HEK293 (cell line): Measurements from ENCODE around the gene NLGN1.

Experiments
- CTCF ChIP-seq: fragments of 450-650 bp; formaldehyde crosslinking; IDR thresholded peaks from 2 replicates; pipeline ENCODE4 v1.5.1; 2016; ENCODE audit warnings: missing biosample characterization, missing genetic modification characterization
- GLI4 ChIP-seq: fragments of 450-650 bp; formaldehyde crosslinking; IDR thresholded peaks from 2 replicates; pipeline ENCODE4 v1.5.1; 2016; ENCODE audit warnings: missing biosample characterization, missing genetic modification characterization
- YY1 ChIP-seq: fragments of 450-650 bp; formaldehyde crosslinking; IDR thresholded peaks from 2 replicates; pipeline ENCODE4 v1.5.1; 2018; ENCODE audit warnings: missing biosample characterization, missing genetic modification characterization
- ZFP3 ChIP-seq: fragments of 450-650 bp; formaldehyde crosslinking; IDR thresholded peaks from 2 replicates; pipeline ENCODE4 v1.5.1; 2016; ENCODE audit warnings: low read depth, missing biosample characterization, missing genetic modification characterization
- ZFP69B ChIP-seq: fragments of 450-650 bp; formaldehyde crosslinking; IDR thresholded peaks from 2 replicates; pipeline ENCODE4 v1.5.1; 2016; ENCODE audit warnings: missing biosample characterization, missing genetic modification characterization
- ZNF133 ChIP-seq: fragments of 450-650 bp; formaldehyde crosslinking; IDR thresholded peaks from 2 replicates; pipeline ENCODE4 v1.5.1; 2016; ENCODE audit warnings: missing biosample characterization, missing genetic modification characterization
- ZNF175 ChIP-seq: fragments of 450-650 bp; formaldehyde crosslinking; IDR thresholded peaks from 2 replicates; pipeline ENCODE4 v1.5.1; 2016; ENCODE audit warnings: missing biosample characterization, missing genetic modification characterization
- ZNF670 ChIP-seq: fragments of 450-650 bp; formaldehyde crosslinking; IDR thresholded peaks from 2 replicates; pipeline ENCODE4 v1.5.1; 2016; ENCODE audit warnings: missing biosample characterization, missing genetic modification characterization, low read depth
- TF ChIP-seq, protein P1 (sequence below): fragments of 450-650 bp; formaldehyde crosslinking; IDR thresholded peaks from 2 replicates; pipeline ENCODE4 v1.5.1; 2016; ENCODE audit warnings: missing biosample characterization, missing genetic modification characterization
- TF ChIP-seq, protein P2 (sequence below): fragments of 450-650 bp; formaldehyde crosslinking; IDR thresholded peaks from 2 replicates; pipeline ENCODE4 v1.5.1; 2016; ENCODE audit warnings: missing biosample characterization, missing genetic modification characterization, low read depth

DNA sequence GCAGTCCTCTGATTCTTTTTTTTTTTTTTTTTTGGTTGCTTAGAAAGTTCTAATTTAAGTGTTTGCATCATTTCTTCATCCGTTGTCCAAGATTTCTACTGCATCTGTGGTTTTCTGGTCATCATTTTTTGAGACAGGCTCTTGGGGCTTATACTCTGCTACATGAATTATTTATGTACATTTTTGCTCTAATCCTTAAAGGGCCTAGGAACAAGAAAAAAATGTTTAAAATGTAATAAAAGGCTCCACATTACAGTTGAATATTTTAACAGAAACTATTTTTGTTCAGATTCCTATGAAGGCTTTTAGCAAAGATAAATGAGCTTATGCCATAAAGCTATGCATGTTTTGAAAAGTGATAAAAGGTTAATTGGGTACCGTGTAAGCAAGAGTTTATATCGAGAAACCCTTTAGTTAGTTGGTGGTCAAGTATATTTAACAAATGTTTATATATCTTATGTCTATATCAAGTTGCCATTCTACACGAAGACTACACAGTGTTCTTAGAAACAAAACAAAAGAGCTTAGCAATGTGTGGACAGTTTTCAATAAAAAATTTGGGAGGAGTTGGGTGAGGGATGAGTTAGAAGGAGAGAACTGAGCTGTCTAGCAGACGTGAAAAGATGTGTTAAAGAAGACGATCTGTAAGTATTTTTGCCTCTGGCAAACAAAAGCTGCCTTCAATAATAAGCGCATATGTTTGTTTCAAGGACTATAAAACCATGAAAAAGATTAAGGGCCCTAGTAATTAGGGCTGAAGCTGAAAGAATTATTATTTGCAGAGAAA, 898.0 kb downstream of the NLGN1 start:
- TF ChIP-seq GLI4 (no peak), CTCF (tag by site-specific recombination) (no peak), ZNF175 (tag by site-specific recombination) (no peak), ZFP3 (no peak), ZNF133 (tag by site-specific recombination) (no peak), ZNF670 (tag by site-specific recombination) (no peak), ZFP69B (tag by site-specific recombination) (no peak), YY1 (tag by site-specific recombination) (no peak)
- TF ChIP-seq, protein P1, sequence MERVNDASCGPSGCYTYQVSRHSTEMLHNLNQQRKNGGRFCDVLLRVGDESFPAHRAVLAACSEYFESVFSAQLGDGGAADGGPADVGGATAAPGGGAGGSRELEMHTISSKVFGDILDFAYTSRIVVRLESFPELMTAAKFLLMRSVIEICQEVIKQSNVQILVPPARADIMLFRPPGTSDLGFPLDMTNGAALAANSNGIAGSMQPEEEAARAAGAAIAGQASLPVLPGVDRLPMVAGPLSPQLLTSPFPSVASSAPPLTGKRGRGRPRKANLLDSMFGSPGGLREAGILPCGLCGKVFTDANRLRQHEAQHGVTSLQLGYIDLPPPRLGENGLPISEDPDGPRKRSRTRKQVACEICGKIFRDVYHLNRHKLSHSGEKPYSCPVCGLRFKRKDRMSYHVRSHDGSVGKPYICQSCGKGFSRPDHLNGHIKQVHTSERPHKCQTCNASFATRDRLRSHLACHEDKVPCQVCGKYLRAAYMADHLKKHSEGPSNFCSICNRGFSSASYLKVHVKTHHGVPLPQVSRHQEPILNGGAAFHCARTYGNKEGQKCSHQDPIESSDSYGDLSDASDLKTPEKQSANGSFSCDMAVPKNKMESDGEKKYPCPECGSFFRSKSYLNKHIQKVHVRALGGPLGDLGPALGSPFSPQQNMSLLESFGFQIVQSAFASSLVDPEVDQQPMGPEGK (tag by site-specific recombination), result no peak
- TF ChIP-seq, protein P2, sequence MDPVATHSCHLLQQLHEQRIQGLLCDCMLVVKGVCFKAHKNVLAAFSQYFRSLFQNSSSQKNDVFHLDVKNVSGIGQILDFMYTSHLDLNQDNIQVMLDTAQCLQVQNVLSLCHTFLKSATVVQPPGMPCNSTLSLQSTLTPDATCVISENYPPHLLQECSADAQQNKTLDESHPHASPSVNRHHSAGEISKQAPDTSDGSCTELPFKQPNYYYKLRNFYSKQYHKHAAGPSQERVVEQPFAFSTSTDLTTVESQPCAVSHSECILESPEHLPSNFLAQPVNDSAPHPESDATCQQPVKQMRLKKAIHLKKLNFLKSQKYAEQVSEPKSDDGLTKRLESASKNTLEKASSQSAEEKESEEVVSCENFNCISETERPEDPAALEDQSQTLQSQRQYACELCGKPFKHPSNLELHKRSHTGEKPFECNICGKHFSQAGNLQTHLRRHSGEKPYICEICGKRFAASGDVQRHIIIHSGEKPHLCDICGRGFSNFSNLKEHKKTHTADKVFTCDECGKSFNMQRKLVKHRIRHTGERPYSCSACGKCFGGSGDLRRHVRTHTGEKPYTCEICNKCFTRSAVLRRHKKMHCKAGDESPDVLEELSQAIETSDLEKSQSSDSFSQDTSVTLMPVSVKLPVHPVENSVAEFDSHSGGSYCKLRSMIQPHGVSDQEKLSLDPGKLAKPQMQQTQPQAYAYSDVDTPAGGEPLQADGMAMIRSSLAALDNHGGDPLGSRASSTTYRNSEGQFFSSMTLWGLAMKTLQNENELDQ (tag by site-specific recombination), result no peak
